Adrenal gland (tissue), 12 donors: ENCODE data around the gene SLIT3. TPM values are rescaled to one million over a fixed set of nuclear protein-coding genes. Genes with fewer than 3 reads are reported as not detected.

ENCODE experiments used
- DNase-seq, 7 donors: peaks; one replicate each; pipeline ENCODE4 v3.0.0-alpha.2; 2019 to 2020
- H3K27ac ChIP-seq, 5 donors: fragments of 200-600 bp; sonication (generic) in 4 of 5; 1 replicate in 3 of 5; 2 replicates in 2 of 5; pipeline versions ENCODE4 v1.5.1 to v1.8.0; 2016 to 2020; ENCODE audit warnings: mild to moderate bottlenecking in 1 of 5
- H3K27me3 ChIP-seq: fragments of 200-600 bp; 2 replicates; pipeline ENCODE4 v1.8.0; 2021
- H3K36me3 ChIP-seq, 2 donors: fragments of 200-600 bp; replicated peaks in 1 of 2; 1 replicate in 1 of 2; 2 replicates in 1 of 2; pipeline versions ENCODE4 v1.5.1 to v1.8.0; 2018 to 2022
- H3K4me1 ChIP-seq, 2 donors: fragments of 200-600 bp; replicated peaks in 1 of 2; 1 replicate in 1 of 2; 2 replicates in 1 of 2; pipeline versions ENCODE4 v1.5.1 to v1.8.0; 2018 to 2021
- H3K4me3 ChIP-seq, 4 donors: fragments of 200-600 bp; sonication (generic) in 3 of 4; one replicate each; pipeline ENCODE4 v1.5.1; 2016 to 2018
- H3K9me3 ChIP-seq, 3 donors: fragments of 200-600 bp; sonication (generic) in 1 of 3; replicated peaks in 1 of 3; 1 replicate in 2 of 3; 2 replicates in 1 of 3; pipeline versions ENCODE4 v1.5.1 to v1.8.0; 2016 to 2021
- POLR2A ChIP-seq, 2 donors: fragments of 450-650 bp; IDR thresholded peaks; one replicate each; pipeline ENCODE4 v1.6.1; 2017; ENCODE audit warnings: antibody characterized with exemption in 2 of 2, mild to moderate bottlenecking in 2 of 2, moderate library complexity in 1 of 2
- WGBS, 4 donors: extraction: QIAGEN DNeasy Blood & Tissue Kit in 2 of 4; methylation state at CpG; one replicate each; pipeline versions ENCODE4 v1.1.5 to v1.1.7; 2013 to 2017; 5-methylcytosine and 5-hydroxymethylcytosine counted together
- intact Hi-C, 2 donors: fragments of 100-400 bp; cut with DNase I; formaldehyde crosslinking; loops; one replicate each; pipeline versions ENCODE4 v1.14.1 to v1.15.0; 2022 to 2023
- polyA plus RNA-seq, 3 donors: library from polyadenylated mRNA; stranded (reverse); fragments of 200-250 nt in 2 of 3; fragments of 350-450 nt in 1 of 3; fragmentation: Illumina TruSeq in 1 of 3; extraction: RNeasy Lipid Tissue Mini Kit (QIAGEN cat#74804) in 1 of 3; gene quantifications; one replicate each; pipeline ENCODE4 v1.2.3, GENCODE V29; 2013 to 2014
- total RNA-seq, 9 donors: library from RNA; depleted of rRNA in 4 of 9; stranded (reverse); fragments of >200 nt in 4 of 9; fragments of 120-200 nt in 1 of 9; fragmentation: NEBNext Ultra II Directional in 1 of 9; extraction: Animal tissue kit (Norgen Biotek cat#: 25700) in 1 of 9; gene quantifications; one replicate each; pipeline versions ENCODE4 v1.1.0 to v1.2.4, GENCODE V29; 2013 to 2023
- TF ChIP-seq, protein P1 (sequence below), 6 experiments: fragments of 450-650 bp in 4 of 6; fragments of 200-600 bp in 2 of 6; sonication (generic) in 1 of 6; IDR thresholded peaks; 1 replicate in 5 of 6; 2 replicates in 1 of 6; pipeline versions ENCODE4 v1.5.1 to v1.8.0; 2016 to 2021; ENCODE audit warnings: antibody characterized with exemption in 6 of 6, mild to moderate bottlenecking in 2 of 6, moderate library complexity in 1 of 6
- donor health status: healthy with polysubstance abuse.
- donor health status: Bipolar disorder and iron deficiency.
- donor health status: DM: yes; HTN: yes; CAD: no.
- donor health status: DM: no; HTN: no; CAD: no.
- donor health status: DM: no; HTN: no; CAD: no.
- donor health status: DM: yes; HTN: yes; CAD: no.

SLIT3 gene
- total and polyA plus RNA-seq, 12 donors, result 10.0 to 94.1 (median 32.8) TPM

DNA sequence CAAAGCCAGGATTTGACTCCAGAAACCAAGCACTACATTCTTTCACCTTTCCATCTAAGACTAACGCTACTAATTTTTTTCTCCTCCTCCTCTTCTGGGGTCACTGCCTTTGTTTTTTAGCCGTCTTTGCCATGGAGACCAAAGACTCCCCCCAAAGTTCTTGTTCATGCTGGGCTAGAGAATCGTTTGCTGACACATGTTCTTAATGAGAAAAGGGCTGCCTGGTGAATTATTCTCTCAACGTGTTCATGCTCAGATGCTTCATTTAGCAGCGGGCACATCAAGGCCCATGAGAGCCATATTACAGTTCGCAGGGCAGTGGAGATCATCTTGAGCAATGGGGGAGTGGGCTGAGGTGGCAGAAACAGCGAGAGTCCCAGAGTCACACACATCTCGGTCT lies 134.9 kb downstream of the SLIT3 start:
- intact Hi-C loops, result no loop called here
- H3K27ac ChIP-seq, result no peak overlapping the region
- no peak overlapping the region for H3K4me3 ChIP-seq
- H3K4me1 ChIP-seq, result no peaks in the 10 kb centered on the region
- no peak for DNase-seq
- TF ChIP-seq, protein P1, sequence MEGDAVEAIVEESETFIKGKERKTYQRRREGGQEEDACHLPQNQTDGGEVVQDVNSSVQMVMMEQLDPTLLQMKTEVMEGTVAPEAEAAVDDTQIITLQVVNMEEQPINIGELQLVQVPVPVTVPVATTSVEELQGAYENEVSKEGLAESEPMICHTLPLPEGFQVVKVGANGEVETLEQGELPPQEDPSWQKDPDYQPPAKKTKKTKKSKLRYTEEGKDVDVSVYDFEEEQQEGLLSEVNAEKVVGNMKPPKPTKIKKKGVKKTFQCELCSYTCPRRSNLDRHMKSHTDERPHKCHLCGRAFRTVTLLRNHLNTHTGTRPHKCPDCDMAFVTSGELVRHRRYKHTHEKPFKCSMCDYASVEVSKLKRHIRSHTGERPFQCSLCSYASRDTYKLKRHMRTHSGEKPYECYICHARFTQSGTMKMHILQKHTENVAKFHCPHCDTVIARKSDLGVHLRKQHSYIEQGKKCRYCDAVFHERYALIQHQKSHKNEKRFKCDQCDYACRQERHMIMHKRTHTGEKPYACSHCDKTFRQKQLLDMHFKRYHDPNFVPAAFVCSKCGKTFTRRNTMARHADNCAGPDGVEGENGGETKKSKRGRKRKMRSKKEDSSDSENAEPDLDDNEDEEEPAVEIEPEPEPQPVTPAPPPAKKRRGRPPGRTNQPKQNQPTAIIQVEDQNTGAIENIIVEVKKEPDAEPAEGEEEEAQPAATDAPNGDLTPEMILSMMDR (IDR thresholded peaks at IDR 0.05), result no peak
- no peak for TF ChIP-seq POLR2A (IDR thresholded peaks at IDR 0.05)
- H3K27me3 ChIP-seq, result no peaks in the 10 kb centered on the region
- WGBS, 4 donors, result 78 to 91% (median 82%) methylated on average over 8 of the region's 8 CpGs
- H3K9me3 ChIP-seq, result no peaks in the 10 kb centered on the region
- H3K36me3 ChIP-seq, result no peaks in the 10 kb centered on the region

DNA sequence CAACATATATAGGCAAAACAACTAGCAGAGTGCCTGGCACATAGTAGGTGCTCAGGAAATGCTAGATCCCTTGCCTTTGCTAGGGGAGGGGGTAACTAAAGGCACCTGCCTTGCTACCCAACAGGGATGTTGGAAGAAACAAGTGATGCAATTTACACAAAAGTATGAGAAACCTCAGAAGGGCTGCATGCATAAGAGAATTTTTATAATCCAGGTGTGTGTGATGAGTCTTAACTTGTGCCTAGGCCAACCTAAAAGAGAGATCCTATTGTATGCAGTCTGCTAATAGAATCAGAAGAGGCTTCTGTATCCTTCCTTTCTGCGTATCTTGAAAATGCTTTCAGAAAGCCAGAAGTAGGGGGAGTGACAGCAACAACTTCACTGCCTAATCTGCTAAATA lies 135.9 kb downstream of the SLIT3 start:
- no peak for DNase-seq
- intact Hi-C loops, result no loop called here
- Histone ChIP-seq H3K27ac (no peak overlapping the region), H3K4me3 (no peak overlapping the region), H3K9me3 (no peaks in the 10 kb centered on the region), H3K27me3 (no peaks in the 10 kb centered on the region), H3K36me3 (no peaks in the 10 kb centered on the region), H3K4me1 (no peaks in the 10 kb centered on the region)
- WGBS, 4 donors, result 86 to 100% (median 96%) methylated on average over 1 of the region's 1 CpG
- no peak for TF ChIP-seq POLR2A (IDR thresholded peaks at IDR 0.05)
- TF ChIP-seq, protein P1 (IDR thresholded peaks at IDR 0.05), result no peak

DNA sequence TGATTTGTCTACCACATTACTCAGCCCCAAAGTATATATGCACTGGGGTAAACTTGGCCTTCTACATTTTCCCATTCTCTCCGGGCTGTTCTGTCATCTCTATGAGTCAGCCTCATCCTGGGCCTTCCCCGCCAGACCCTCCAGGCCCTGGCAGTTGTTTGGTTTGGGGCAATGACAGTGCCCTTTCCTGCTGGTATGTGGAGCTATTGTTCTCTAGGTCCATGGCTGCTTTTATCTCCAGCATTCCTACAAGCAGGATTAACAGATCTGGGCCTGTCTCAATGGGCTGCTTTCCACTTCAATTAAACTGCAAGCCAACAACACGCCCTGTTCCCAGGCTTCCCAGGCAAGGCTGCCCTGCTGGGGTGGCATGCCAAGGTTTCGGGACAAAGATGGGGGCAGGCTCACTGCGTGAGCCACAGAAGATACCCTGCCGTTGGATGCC lies 136.4 kb downstream of the SLIT3 start:
- DNase-seq, result no peak
- intact Hi-C loops, result no loop called here
- no peak overlapping the region for H3K27ac ChIP-seq
- H3K4me1 ChIP-seq, result no peaks in the 10 kb centered on the region
- no peaks in the 10 kb centered on the region for H3K36me3 ChIP-seq
- H3K9me3 ChIP-seq, result no peaks in the 10 kb centered on the region
- H3K27me3 ChIP-seq, result no peaks in the 10 kb centered on the region
- H3K4me3 ChIP-seq, result no peak overlapping the region
- whole genome bisulfite sequencing, 4 donors, result 50 to 70% (median 66%) methylated on average over 6 of the region's 6 CpGs
- TF ChIP-seq, protein P1 (IDR thresholded peaks at IDR 0.05), result no peak
- no peak for TF ChIP-seq POLR2A (IDR thresholded peaks at IDR 0.05)

DNA sequence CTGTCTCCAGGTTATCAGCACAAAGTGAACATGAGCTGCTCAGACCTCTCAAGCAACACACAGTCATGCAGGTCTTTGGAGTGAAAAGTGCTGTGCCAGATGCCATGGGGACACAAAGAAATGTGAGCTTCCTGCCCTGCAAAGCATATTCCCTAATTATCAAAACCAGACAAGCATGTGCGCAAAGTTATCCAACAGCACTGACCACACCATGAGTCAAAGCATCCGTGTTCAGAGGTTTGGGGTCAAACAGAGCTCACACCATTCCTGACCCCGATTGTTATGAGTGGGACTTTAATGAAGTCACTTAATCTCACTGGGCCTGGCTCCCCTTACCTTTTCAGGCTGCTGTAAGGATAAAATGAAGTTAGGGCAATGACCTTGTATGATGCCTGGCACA lies 138.5 kb downstream of the SLIT3 start:
- no peak for DNase-seq
- intact Hi-C loops, result no loop called here
- Histone ChIP-seq H3K27ac (no peak overlapping the region), H3K4me3 (no peak overlapping the region), H3K27me3 (no peaks in the 10 kb centered on the region), H3K9me3 (peaks cover 0 to 5% (median 3%) of the 10 kb centered on the region in 3 donors), H3K36me3 (no peaks in the 10 kb centered on the region), H3K4me1 (no peaks in the 10 kb centered on the region)
- TF ChIP-seq POLR2A (IDR thresholded peaks at IDR 0.05), result no peak
- TF ChIP-seq, protein P1 (IDR thresholded peaks at IDR 0.05), result no peak
- WGBS, 4 donors, result 47 to 76% (median 69%) methylated on average over 2 to 3 of the region's 3 CpGs
